H9 (cell line): ENCODE data around the gene ITGB3. TPM values are rescaled to one million over a fixed set of nuclear protein-coding genes. Genes with fewer than 3 reads are reported as not detected.

ENCODE experiments used
- DNase-seq: peaks from one replicate; pipeline ENCODE4 v3.0.0-alpha.2; 2017
- H2AFZ ChIP-seq: one replicate; pipeline ENCODE4 v1.6.1; 2013; ENCODE audit warnings: mild to moderate bottlenecking, low read length, control low read depth, moderate library complexity
- H2AK5ac ChIP-seq: 2 replicates; pipeline ENCODE4 v1.6.1; 2013; ENCODE audit warnings: low read length, control low read depth, mixed read lengths; ENCODE audit not compliant: insufficient read length
- H2BK120ac ChIP-seq: one replicate; pipeline ENCODE4 v1.6.1; 2013; ENCODE audit warnings: low read depth, mild to moderate bottlenecking, low read length, control low read depth, inconsistent platforms; ENCODE audit not compliant: poor library complexity, severe bottlenecking
- H2BK12ac ChIP-seq: 2 replicates; pipeline ENCODE4 v1.6.1; 2013; ENCODE audit warnings: low read length, control low read depth, mixed read lengths, low read depth; ENCODE audit not compliant: insufficient read length
- H2BK15ac ChIP-seq: 2 replicates; pipeline ENCODE4 v1.6.1; 2013; ENCODE audit warnings: low read depth, low read length, control low read depth
- H2BK20ac ChIP-seq: one replicate; pipeline ENCODE4 v1.6.1; 2013; ENCODE audit warnings: low read depth, mild to moderate bottlenecking, low read length, control low read depth, inconsistent platforms; ENCODE audit not compliant: poor library complexity, severe bottlenecking
- H2BK5ac ChIP-seq: 2 replicates; pipeline ENCODE4 v1.6.1; 2013; ENCODE audit warnings: low read length, control low read depth, mixed read lengths; ENCODE audit not compliant: insufficient read length
- H3K14ac ChIP-seq: 2 replicates; pipeline ENCODE4 v1.6.1; 2013; ENCODE audit warnings: low read length, control low read depth; ENCODE audit not compliant: insufficient read depth
- H3K18ac ChIP-seq: 2 replicates; pipeline ENCODE4 v1.6.1; 2013; ENCODE audit warnings: low read depth, mild to moderate bottlenecking, mixed read lengths, low read length, control low read depth; ENCODE audit not compliant: insufficient read length
- H3K23ac ChIP-seq: 2 replicates; pipeline ENCODE4 v1.6.1; 2013; ENCODE audit warnings: low read length, control low read depth, mixed read lengths, low read depth; ENCODE audit not compliant: insufficient read length
- H3K23me2 ChIP-seq: 2 replicates; pipeline ENCODE4 v1.6.1; 2013; ENCODE audit warnings: low read depth, mild to moderate bottlenecking, mixed read lengths, low read length, control low read depth; ENCODE audit not compliant: insufficient read length, poor library complexity, severe bottlenecking
- H3K27ac ChIP-seq: 2 replicates; pipeline ENCODE4 v1.5.1; 2013; ENCODE audit warnings: low read length, control low read depth, mixed read lengths, low read depth; ENCODE audit not compliant: insufficient read length
- H3K27me3 ChIP-seq: 2 replicates; pipeline ENCODE4 v1.6.1; 2013; ENCODE audit warnings: low read length, control low read depth, inconsistent platforms; ENCODE audit not compliant: insufficient read depth
- H3K4ac ChIP-seq: 2 replicates; pipeline ENCODE4 v1.6.1; 2013; ENCODE audit warnings: low read depth, mild to moderate bottlenecking, control low read depth, inconsistent platforms, low read length, moderate library complexity
- H3K4me1 ChIP-seq: 2 replicates; pipeline ENCODE4 v1.6.1; 2013; ENCODE audit warnings: low read length, control low read depth, inconsistent platforms; ENCODE audit not compliant: insufficient read depth
- H3K4me2 ChIP-seq: 2 replicates; pipeline ENCODE4 v1.6.1; 2013; ENCODE audit warnings: low read length, control low read depth, mixed read lengths; ENCODE audit not compliant: insufficient read length, insufficient read depth
- H3K56ac ChIP-seq: 2 replicates; pipeline ENCODE4 v1.6.1; 2013; ENCODE audit warnings: low read depth, mild to moderate bottlenecking, mixed read lengths, low read length, control low read depth; ENCODE audit not compliant: insufficient read length
- H3K79me1 ChIP-seq: 2 replicates; pipeline ENCODE4 v1.6.1; 2013; ENCODE audit warnings: low read depth, mild to moderate bottlenecking, moderate library complexity, low read length, control low read depth, inconsistent platforms; ENCODE audit not compliant: insufficient read depth, poor library complexity, severe bottlenecking
- H3K79me2 ChIP-seq: 2 replicates; pipeline ENCODE4 v1.6.1; 2013; ENCODE audit warnings: low read length, control low read depth, inconsistent platforms; ENCODE audit not compliant: insufficient read depth
- H3K9ac ChIP-seq: 2 replicates; pipeline ENCODE4 v1.6.1; 2013; ENCODE audit warnings: low read length, control low read depth, mixed read lengths; ENCODE audit not compliant: insufficient read length; ENCODE audit errors: extremely low read depth
- H3K9me3 ChIP-seq: one replicate; pipeline ENCODE4 v1.6.1; 2013; ENCODE audit warnings: low read depth, low read length, inconsistent platforms; ENCODE audit not compliant: control insufficient read depth
- H3T11ph ChIP-seq: one replicate; pipeline ENCODE4 v1.6.1; 2013; ENCODE audit warnings: mild to moderate bottlenecking, low read length, control low read depth, inconsistent platforms
- H4K20me1 ChIP-seq: one replicate; pipeline ENCODE4 v1.6.1; 2013; ENCODE audit not compliant: control insufficient read depth, insufficient read length, insufficient read depth
- H4K5ac ChIP-seq: 2 replicates; pipeline ENCODE4 v1.6.1; 2013; ENCODE audit warnings: low read depth, mild to moderate bottlenecking, mixed read lengths, low read length, control low read depth; ENCODE audit not compliant: insufficient read length
- H4K8ac ChIP-seq: replicated peaks from 2 replicates; pipeline ENCODE4 v1.6.1; 2013; ENCODE audit warnings: low read length, control low read depth, mixed read lengths, low read depth; ENCODE audit not compliant: insufficient read length
- H4K91ac ChIP-seq: 2 replicates; pipeline ENCODE4 v1.6.1; 2013; ENCODE audit warnings: low read depth, mild to moderate bottlenecking, moderate library complexity, mixed read lengths, low read length, control low read depth; ENCODE audit not compliant: insufficient read length
- H3K27ac Mint-ChIP-seq, 3 experiments: 2 replicates in 2 of 3; 3 replicates in 1 of 3; pipeline ENCODE4 v1.8.0; 2020 to 2021; ENCODE audit warnings: mixed read lengths in 3 of 3, mild to moderate bottlenecking in 1 of 3, moderate library complexity in 1 of 3
- H3K27me3 Mint-ChIP-seq: 2 replicates; pipeline ENCODE4 v1.8.0; 2021; ENCODE audit warnings: low read depth, mild to moderate bottlenecking, moderate library complexity, mixed read lengths
- H3K36me3 Mint-ChIP-seq, 3 experiments: 2 replicates in 2 of 3; 3 replicates in 1 of 3; pipeline ENCODE4 v1.8.0; 2020 to 2021; ENCODE audit warnings: low read depth in 3 of 3, mixed read lengths in 3 of 3; ENCODE audit not compliant: insufficient read depth in 1 of 3
- H3K4me1 Mint-ChIP-seq, 2 experiments: 2 replicates each; pipeline ENCODE4 v1.8.0; 2020; ENCODE audit warnings: mixed read lengths in 2 of 2
- H3K4me3 Mint-ChIP-seq, 2 experiments: 2 replicates in 1 of 2; 3 replicates in 1 of 2; pipeline ENCODE4 v1.8.0; 2020 to 2021; ENCODE audit warnings: mild to moderate bottlenecking in 2 of 2, mixed read lengths in 2 of 2, moderate library complexity in 1 of 2
- H3K9me3 Mint-ChIP-seq, 2 experiments: 2 replicates in 1 of 2; 3 replicates in 1 of 2; pipeline ENCODE4 v1.8.0; 2020; ENCODE audit warnings: mild to moderate bottlenecking in 2 of 2, mixed read lengths in 2 of 2, moderate library complexity in 1 of 2
- CTCF ChIP-seq: fragments of 200-600 bp; sonication (generic); conservative IDR thresholded peaks from 3 replicates; pipeline ENCODE4 v1.8.0; 2021; ENCODE audit warnings: antibody characterized with exemption, mild to moderate bottlenecking
- WGBS: extraction: QIAGEN DNeasy Blood & Tissue Kit; methylation state at CpG from one replicate; pipeline ENCODE4 v1.1.7; 2013; ENCODE audit warnings: missing lambda C conversion rate, low lambda C conversion rate, mixed read lengths; ENCODE audit not compliant: insufficient read length; ENCODE audit errors: extremely low coverage; 5-methylcytosine and 5-hydroxymethylcytosine counted together
- total RNA-seq: library from RNA; stranded (reverse); gene quantifications from 2 replicates; pipeline ENCODE4 v1.2.1, GENCODE V29; 2021

Gene ITGB3
- total RNA-seq, 1 experiment from 2014 or later, result not detected

- Histone ChIP-seq H2AFZ (no peak overlapping the region), H3K56ac (no peak overlapping the region), H3K79me2 (no peaks in the 10 kb centered on the region), H4K91ac (no peak overlapping the region), H3K27ac (no peak overlapping the region), H2BK20ac (peak overlapping the region; percentile 1), H3K4me2 (no peak overlapping the region), H3K4ac (no peak overlapping the region), H2BK12ac (no peak overlapping the region), H2BK120ac (no peak overlapping the region), H3K4me1 (peaks cover 21% of the 10 kb centered on the region), H2BK5ac (no peak overlapping the region), H3K23me2 (no peaks in the 10 kb centered on the region), H3K23ac (no peak overlapping the region), H3K9me3 (no peaks in the 10 kb centered on the region), H4K8ac (no peak overlapping the region), H3K18ac (peak overlapping the region; percentile 23), H2BK15ac (no peak overlapping the region), H3K79me1 (no peaks in the 10 kb centered on the region), H4K5ac (no peak overlapping the region), H3T11ph (no peak overlapping the region), H4K20me1 (no peaks in the 10 kb centered on the region), H3K9ac (no peak overlapping the region), H3K27me3 (0 out of 2 replicates have a peak, but pooled peaks cover 2% of the 10 kb centered on the region), H2AK5ac (no peak overlapping the region), H3K14ac (no peak overlapping the region)
- WGBS, result no CpG with 5 or more reads among the region's 3 CpGs
- Mint-ChIP-seq H3K36me3 (no peaks in the 10 kb centered on the region), H3K4me3 (peak overlapping the region in 1 of 2 experiments; percentile 6; a peak in 1 of 5 replicates), H3K4me1 (peaks cover 43% of the 10 kb centered on the region in 2 experiments), H3K27me3 (peaks cover 6% of the 10 kb centered on the region), H3K27ac (peak overlapping the region in 2 of 3 experiments; percentile 74 to 82; a peak in 2 of 7 replicates), H3K9me3 (no peaks in the 10 kb centered on the region; a peak in 1 of 5 replicates)
- no peak for TF ChIP-seq CTCF
- no peak for DNase-seq
Measured at GRCh38 chr17:47276444-47276843, 22.8 kb downstream of the ITGB3 start.
